Small intestine (tissue), 7 donors: ENCODE data around the gene HDAC9. TPM values are rescaled to one million over a fixed set of nuclear protein-coding genes. Genes with fewer than 3 reads are reported as not detected.

Experiments
- DNase-seq, 2 donors: peaks; one replicate each; pipeline versions ENCODE4 v3.0.0 to v3.0.0-alpha.2; 2013
- FAIRE-seq: peaks from 2 replicates; lab custom pipeline; 2012; peaks lifted over from hg19 to GRCh38; lab: Jason Lieb, UNC
- H3K27ac ChIP-seq, 3 donors: one replicate each; pipeline ENCODE4 v1.5.1; 2013; ENCODE audit warnings: low read length in 2 of 3, mild to moderate bottlenecking in 2 of 3, control low read depth in 1 of 3, inconsistent platforms in 1 of 3, low read depth in 1 of 3, moderate library complexity in 1 of 3
- H3K27me3 ChIP-seq, 3 donors: one replicate each; pipeline ENCODE4 v1.6.1; 2013; ENCODE audit warnings: low read length in 3 of 3, inconsistent platforms in 1 of 3; ENCODE audit not compliant: control insufficient read depth in 3 of 3, insufficient read depth in 3 of 3
- H3K36me3 ChIP-seq, 3 donors: one replicate each; pipeline ENCODE4 v1.6.1; 2013; ENCODE audit warnings: low read length in 3 of 3, inconsistent platforms in 1 of 3, low read depth in 1 of 3, mild to moderate bottlenecking in 1 of 3, moderate library complexity in 1 of 3; ENCODE audit not compliant: control insufficient read depth in 3 of 3, insufficient read depth in 2 of 3
- H3K4me1 ChIP-seq, 3 donors: one replicate each; pipeline ENCODE4 v1.6.1; 2013; ENCODE audit warnings: low read length in 2 of 3, inconsistent platforms in 1 of 3, low read depth in 1 of 3, mild to moderate bottlenecking in 1 of 3, moderate library complexity in 1 of 3; ENCODE audit not compliant: control insufficient read depth in 3 of 3, insufficient read depth in 2 of 3
- H3K4me3 ChIP-seq, 3 donors: one replicate each; pipeline ENCODE4 v1.5.1; 2013; ENCODE audit warnings: low read length in 3 of 3, control low read depth in 1 of 3, inconsistent platforms in 1 of 3, low read depth in 1 of 3, mild to moderate bottlenecking in 1 of 3, moderate library complexity in 1 of 3
- H3K9me3 ChIP-seq, 2 donors: one replicate each; pipeline ENCODE4 v1.6.1; 2013; ENCODE audit warnings: low read depth in 1 of 2, low read length in 1 of 2; ENCODE audit not compliant: control insufficient read depth in 2 of 2, insufficient read depth in 1 of 2
- WGBS, 3 donors: extraction: QIAGEN DNeasy Blood & Tissue Kit; methylation state at CpG; one replicate each; pipeline ENCODE4 v1.1.7; 2013; 5-methylcytosine and 5-hydroxymethylcytosine counted together
- polyA plus RNA-seq, 4 donors: library from polyadenylated mRNA; stranded (reverse) in 3 of 4; unstranded in 1 of 4; fragments of 200-250 nt in 3 of 4; fragments of 120-200 nt in 1 of 4; gene quantifications; one replicate each; pipeline versions ENCODE4 v1.2.1 to v1.2.3, GENCODE V29; 2013
- donor health status: healthy with polysubstance abuse.
- donor health status: control.
- donor health status: control.
- donor health status: Bipolar disorder and iron deficiency.
- donor health status: healthy.

HDAC9 gene
- polyA plus RNA-seq, 4 donors, result 2.2 to 2.7 (median 2.7) TPM; not detected in 1

DNA sequence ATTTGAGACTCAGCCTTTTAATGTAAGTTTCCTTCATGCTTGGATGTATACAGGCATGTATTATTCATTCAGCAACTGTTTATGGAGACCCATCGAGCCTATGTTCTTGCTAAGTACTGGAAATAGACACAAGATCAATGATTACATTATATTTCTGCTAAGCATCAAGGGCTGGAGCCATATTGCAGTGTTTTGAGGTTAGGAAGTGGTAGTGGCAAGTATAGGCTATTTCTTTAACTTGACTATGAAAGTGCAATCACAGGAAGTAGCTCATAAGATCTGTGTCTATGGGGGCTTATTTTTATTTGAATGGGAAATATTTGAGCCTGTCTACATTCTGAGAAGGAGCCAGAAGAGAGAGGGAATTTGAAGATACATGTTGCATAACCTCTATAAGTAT is 123.8 kb downstream of the HDAC9 start:
- H3K9me3 ChIP-seq, result no peaks in the 10 kb centered on the region
- WGBS, 3 donors, result 32 to 46% (median 34%) methylated on average over 1 of the region's 1 CpG
- H3K27ac ChIP-seq, result no peak overlapping the region
- DNase-seq, result no peak
- no peak overlapping the region for H3K4me3 ChIP-seq
- H3K27me3 ChIP-seq, result no peaks in the 10 kb centered on the region
- no peaks in the 10 kb centered on the region for H3K36me3 ChIP-seq
- no peak for FAIRE-seq
- H3K4me1 ChIP-seq, result no peaks in the 10 kb centered on the region

DNA sequence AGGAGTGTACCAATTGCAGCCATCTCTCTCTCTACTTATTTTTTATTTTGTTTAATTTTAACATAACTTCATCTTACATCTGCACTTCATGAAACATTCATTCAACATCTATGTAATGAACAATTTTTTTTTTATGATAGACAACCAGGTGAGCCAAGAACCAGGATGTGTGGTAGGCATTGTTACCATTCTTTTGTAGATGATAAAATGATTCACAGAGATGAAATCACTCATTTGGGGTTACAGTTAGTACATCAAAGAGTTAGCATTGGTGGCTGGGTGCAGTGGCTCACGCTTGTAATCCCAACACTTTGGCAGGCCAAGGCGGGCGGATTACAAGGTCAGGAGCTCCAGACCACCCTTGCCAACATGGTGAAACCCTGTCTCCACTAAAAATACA is 127.8 kb downstream of the HDAC9 start:
- FAIRE-seq (no peak), DNase-seq (no peak)
- 81 to 99% (median 93%) methylated on average over 3 of the region's 3 CpGs for WGBS, 3 donors

GRCh38 chr7:18624459-18624858 is 128.9 kb downstream of the HDAC9 start:
- Histone ChIP-seq H3K9me3 (no peaks in the 10 kb centered on the region), H3K27me3 (no peaks in the 10 kb centered on the region), H3K36me3 (no peaks in the 10 kb centered on the region), H3K27ac (no peak overlapping the region), H3K4me3 (no peak overlapping the region), H3K4me1 (no peaks in the 10 kb centered on the region)
- DNase-seq, result no peak
- FAIRE-seq, result no peak
- WGBS, 3 donors, result 55 to 75% (median 65%) methylated on average over 1 of the region's 1 CpG

More for the DNA sequence above, 127.8 kb downstream of the HDAC9 start:
- Histone ChIP-seq H3K4me1 (no peaks in the 10 kb centered on the region), H3K27me3 (no peaks in the 10 kb centered on the region), H3K4me3 (no peak overlapping the region), H3K27ac (no peak overlapping the region), H3K9me3 (no peaks in the 10 kb centered on the region), H3K36me3 (no peaks in the 10 kb centered on the region)

DNA sequence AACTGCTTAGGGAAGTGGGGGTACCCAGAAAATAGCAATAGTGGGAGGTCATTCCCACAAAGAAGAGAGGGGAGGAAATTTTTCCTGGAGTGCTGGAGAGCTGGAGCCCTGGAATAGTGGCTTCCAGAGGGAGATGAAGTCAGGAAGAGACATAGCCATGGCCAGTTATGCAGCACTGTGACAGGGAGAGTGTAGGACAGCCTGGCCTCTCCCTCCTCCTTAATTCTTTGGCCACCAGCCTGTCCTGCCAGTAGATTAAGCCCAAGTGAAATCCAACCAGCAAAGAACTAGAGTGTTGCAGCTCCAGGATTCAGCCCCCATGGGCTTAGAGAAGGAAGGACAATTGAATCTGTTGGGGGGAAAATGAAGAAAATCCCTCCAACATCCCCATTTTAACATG is 130.5 kb downstream of the HDAC9 start:
- FAIRE-seq, result no peak
- Histone ChIP-seq H3K27me3 (no peaks in the 10 kb centered on the region), H3K36me3 (no peaks in the 10 kb centered on the region)

GRCh38 chr7:18626717-18627116 is 131.2 kb downstream of the HDAC9 start:
- Histone ChIP-seq H3K9me3 (no peaks in the 10 kb centered on the region), H3K27ac (no peak overlapping the region), H3K36me3 (no peaks in the 10 kb centered on the region), H3K27me3 (no peaks in the 10 kb centered on the region), H3K4me1 (no peaks in the 10 kb centered on the region), H3K4me3 (no peak overlapping the region)
- DNase-seq (no peak), FAIRE-seq (no peak)

More for the DNA sequence above, 130.5 kb downstream of the HDAC9 start:
- Histone ChIP-seq H3K4me1 (no peaks in the 10 kb centered on the region), H3K4me3 (no peak overlapping the region), H3K9me3 (no peaks in the 10 kb centered on the region), H3K27ac (no peak overlapping the region)
- no peak for DNase-seq

GRCh38 chr7:18637516-18637915 is 142.0 kb downstream of the HDAC9 start:
- 78 to 89% (median 81%) methylated on average over 3 of the region's 3 CpGs for WGBS, 3 donors
- FAIRE-seq (no peak), DNase-seq (no peak)
- no peaks in the 10 kb centered on the region for H3K36me3 ChIP-seq
- H3K4me3 ChIP-seq, result no peak overlapping the region
- no peaks in the 10 kb centered on the region for H3K4me1 ChIP-seq
- H3K27me3 ChIP-seq, result no peaks in the 10 kb centered on the region
- H3K9me3 ChIP-seq, result no peaks in the 10 kb centered on the region
- H3K27ac ChIP-seq, result no peak overlapping the region

- Histone ChIP-seq H3K4me3 (no peak overlapping the region), H3K4me1 (no peaks in the 10 kb centered on the region), H3K27me3 (no peaks in the 10 kb centered on the region), H3K36me3 (no peaks in the 10 kb centered on the region), H3K9me3 (no peaks in the 10 kb centered on the region), H3K27ac (peak overlapping the region in 1 of 3 donors; percentile 22)
- WGBS, 3 donors, result 58 to 59% (median 58%) methylated on average over 4 of the region's 4 CpGs
- no peak for FAIRE-seq
- DNase-seq, result no peak
These were observed 143.3 kb downstream of the HDAC9 start for GRCh38 chr7:18638594-18639452.

DNA sequence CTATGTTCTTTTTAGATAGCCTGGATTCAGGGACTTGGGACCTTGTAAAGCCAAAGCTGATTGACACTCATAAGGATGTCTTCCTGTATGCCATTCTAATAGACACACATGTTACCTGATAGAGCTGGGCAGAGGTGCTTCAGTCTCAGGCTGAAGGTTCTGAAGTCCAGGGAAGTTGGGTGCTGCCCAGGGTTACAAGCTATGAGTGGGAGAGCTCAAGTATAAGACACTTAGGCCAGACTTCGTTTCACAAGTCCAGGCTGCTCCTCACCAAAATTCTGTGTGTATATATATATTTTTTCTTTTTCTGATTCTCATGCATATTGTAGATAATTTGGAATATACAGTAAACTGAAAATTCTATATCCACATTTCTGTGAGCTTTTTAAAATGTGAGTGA is 144.2 kb downstream of the HDAC9 start:
- 6 to 80% (median 25%) methylated on average over 1 of the region's 1 CpG for WGBS, 3 donors
- Histone ChIP-seq H3K36me3 (no peaks in the 10 kb centered on the region), H3K9me3 (no peaks in the 10 kb centered on the region), H3K4me1 (no peaks in the 10 kb centered on the region), H3K27ac (peak overlapping the region in 1 of 3 donors; percentile 52), H3K27me3 (no peaks in the 10 kb centered on the region), H3K4me3 (no peak overlapping the region)
- no peak for DNase-seq
- no peak for FAIRE-seq

GRCh38 chr7:18644981-18645380 is 149.4 kb downstream of the HDAC9 start:
- no peak for FAIRE-seq

More at GRCh38 chr7:18644981-18645380, 149.4 kb downstream of the HDAC9 start:
- Histone ChIP-seq H3K9me3 (no peaks in the 10 kb centered on the region), H3K27ac (no peak overlapping the region), H3K27me3 (no peaks in the 10 kb centered on the region), H3K36me3 (no peaks in the 10 kb centered on the region), H3K4me1 (no peaks in the 10 kb centered on the region), H3K4me3 (no peak overlapping the region)
- DNase-seq, result no peak
- WGBS, 3 donors, result 49 to 56% (median 53%) methylated on average over 3 of the region's 3 CpGs
